Measurements from ENCODE around the gene CHST7. TPM values are rescaled to one million over a fixed set of nuclear protein-coding genes. Genes with fewer than 3 reads are reported as not detected.

Gene CHST7
- total and polyA plus RNA-seq, 10 of the 15 experiments (the other 5 are each of a cell fraction or from before 2014, with no cell fraction given) = 0.58 to 11.0 (median 5.4) TPM

GRCh38 chrX:46624090-46624786, 50.7 kb downstream of the CHST7 start:
- H3K4me3 ChIP-seq = no peak overlapping the region
- in situ Hi-C loops (cut with MboI) = no loop called here
- DNase-seq (ENCODE audit: low read depth, low spot score) = no peak
- H3K79me2 ChIP-seq (ENCODE audit: control insufficient read depth, insufficient read depth, low read length) = no peaks in the 10 kb centered on the region
- no peaks in the 10 kb centered on the region for H3K27me3 ChIP-seq (replicated peaks in 1 of 2; ENCODE audit: control insufficient read depth in 2 of 2, insufficient read depth in 2 of 2, low read length in 1 of 2)
- TF ChIP-seq IKZF2 (IDR thresholded peaks at IDR 0.05) (no peak), CEBPZ (IDR thresholded peaks at IDR 0.05; ENCODE audit: low read depth, low read length) (no peak), ZSCAN29 (IDR thresholded peaks at IDR 0.05) (no peak), TCF3 (IDR thresholded peaks at IDR 0.05; ENCODE audit: borderline replicate concordance, insufficient read depth, low read depth, low read length) (no peak)
- no peak overlapping the region for H3K27ac ChIP-seq (ENCODE audit: control insufficient read depth, insufficient read depth)
- BruUV-seq (replicated peaks) = no TSS peak
- ChIA-PET CTCF (interaction anchor here (0.5 to 1.5 kb wide), 3 partner anchors 19 to 172 kb away, joined by 3 to 4 read pairs (median 3); no protein-coding TSS in a partner anchor), POLR2A (interaction anchor here (0.6 kb wide), 1 partner anchor 33 kb away, joined by 3 read pairs; no protein-coding TSS in a partner anchor), RAD21 (ENCODE audit: unreplicated experiment) (no interaction called here), SMC1A (ENCODE audit: uncharacterized antibody, unreplicated experiment) (interaction anchor here (0.8 to 1.3 kb wide), 2 partner anchors 14 to 62 kb away, joined by 3 read pairs; no protein-coding TSS in a partner anchor)
- WGBS (ENCODE audit: insufficient coverage, insufficient replicate concordance, low lambda C conversion rate, missing lambda C conversion rate) = 72% methylated on average over 6 of the region's 6 CpGs
- H3K36me3 ChIP-seq (ENCODE audit: control insufficient read depth in 2 of 2, insufficient read depth in 2 of 2, low read length in 1 of 2) = peaks cover 2 to 10% of the 10 kb centered on the region in 2 experiments
- no peak for ATAC-seq
- no peak overlapping the region for H3K9ac ChIP-seq (ENCODE audit: control insufficient read depth, insufficient read depth, low read length)
- no peak for FAIRE-seq
- H3K9me3 ChIP-seq (replicated peaks; ENCODE audit: control insufficient read depth, insufficient read depth, low read length) = peaks cover 9% of the 10 kb centered on the region; the same call in 2 of the 3 replicates
- no peak overlapping the region for H2AFZ ChIP-seq (ENCODE audit: control insufficient read depth, low read depth, low read length)
- intact Hi-C loops (cut with micrococcal nuclease; ENCODE audit: unreplicated experiment) = no loop called here
- H3K4me1 ChIP-seq (ENCODE audit: control insufficient read depth, insufficient read depth, low read length) = peaks cover 24% of the 10 kb centered on the region
- no peak overlapping the region for H3K4me2 ChIP-seq (ENCODE audit: control insufficient read depth, insufficient read depth)
- H4K20me1 ChIP-seq (ENCODE audit: control insufficient read depth, insufficient read depth) = no peaks in the 10 kb centered on the region

Data from GM12878 (cell line).